ENCODE results near the gene SLC7A6.

- TF ChIP-seq CTCF (IDR thresholded peaks at IDR 0.05) (no peak), POLR2AphosphoS5 (IDR thresholded peaks at IDR 0.05) (no peak)
Measured at GRCh38 chr16:68324336-68324735, 60.0 kb downstream of the SLC7A6 start.
